DMS 273 (cell line): ENCODE data around the gene MYO1C.
"Not testable (repeated sequence)": the region's sequence is repeated elsewhere in the genome, so short reads cannot be mapped to it uniquely, and the experiment has no call there.

Experiments used
- DNase-seq: peaks from one replicate; lab custom pipeline; 2025; ENCODE audit not compliant: unreplicated experiment; lab: John Stamatoyannopoulos, UW

Gene MYO1C

GRCh38 chr17:1492249-1493206 lies at the start of gene MYO1C:
TSS of gene MYO1C (minus strand) at chr17:1492686. CDS start at chr17:1492487, 199 bp downstream.
- no peak for DNase-seq

GRCh38 chr17:1541367-1541904 lies 49.0 kb upstream of the MYO1C start:
- DNase-seq: no peak

GRCh38 chr17:1539811-1540210 lies 47.3 kb upstream of the MYO1C start:
- DNase-seq: no peak

- DNase-seq: no peak
These were observed 43.3 kb upstream of the MYO1C start for GRCh38 chr17:1535737-1536136.

GRCh38 chr17:1533661-1534325 lies 41.3 kb upstream of the MYO1C start:
- no peak for DNase-seq

- DNase-seq: peak; percentile 24
These were observed 40.5 kb upstream of the MYO1C start for GRCh38 chr17:1532836-1533602.

GRCh38 chr17:1529863-1530262 lies 37.4 kb upstream of the MYO1C start:
- DNase-seq: no peak

GRCh38 chr17:1526876-1527275 lies 34.4 kb upstream of the MYO1C start:
- not testable (repeated sequence) for DNase-seq

- no peak for DNase-seq
These were observed 30.1 kb upstream of the MYO1C start for GRCh38 chr17:1522626-1523025.

- peak; percentile 45 for DNase-seq
These were observed 28.7 kb upstream of the MYO1C start for GRCh38 chr17:1521086-1521640.

GRCh38 chr17:1519678-1520077 lies 27.2 kb upstream of the MYO1C start:
- no peak for DNase-seq

- DNase-seq: no peak
These were observed 25.9 kb upstream of the MYO1C start for GRCh38 chr17:1518410-1518809.

GRCh38 chr17:1516388-1517161 lies 24.1 kb upstream of the MYO1C start, which contains the start of gene INPP5K:
TSS of gene INPP5K (minus strand) at chr17:1516612. CDS start at chr17:1516499, 113 bp downstream.
- DNase-seq: peak; percentile 97

- peak; percentile 80 for DNase-seq
These were observed 23.3 kb upstream of the MYO1C start for GRCh38 chr17:1515640-1516387.

GRCh38 chr17:1512351-1512750 lies 19.9 kb upstream of the MYO1C start:
- no peak for DNase-seq

GRCh38 chr17:1511756-1512321 lies 19.4 kb upstream of the MYO1C start:
- peak; percentile 23 for DNase-seq

- DNase-seq: no peak
These were observed 18.8 kb upstream of the MYO1C start for GRCh38 chr17:1511290-1511689.

GRCh38 chr17:1509290-1509881 lies 16.9 kb upstream of the MYO1C start:
- DNase-seq: no peak
